ENCODE data around the gene PRDM16. TPM values are rescaled to one million over a fixed set of nuclear protein-coding genes. Genes with fewer than 3 reads are reported as not detected.

PRDM16 gene
- total RNA-seq, 1 experiment from 2014 or later, result 1.4 TPM

GRCh38 chr1:3336641-3337630 lies 267.9 kb downstream of the PRDM16 start:
- H3K4me3 ChIP-seq, result no peak overlapping the region
- H3K27ac ChIP-seq, result no peak overlapping the region
- no peak for DNase-seq
- no peaks in the 10 kb centered on the region for H3K36me3 ChIP-seq
- H3K9me3 ChIP-seq (replicated peaks), result no peaks in the 10 kb centered on the region
- no peaks in the 10 kb centered on the region for H3K27me3 ChIP-seq
- H3K4me1 ChIP-seq, result no peaks in the 10 kb centered on the region

- Histone ChIP-seq H3K4me3 (no peak overlapping the region), H3K36me3 (no peaks in the 10 kb centered on the region), H3K4me1 (no peaks in the 10 kb centered on the region), H3K27ac (no peak overlapping the region), H3K9me3 (replicated peaks) (peaks cover 3% of the 10 kb centered on the region), H3K27me3 (no peaks in the 10 kb centered on the region)
- no peak for DNase-seq
Observed at GRCh38 chr1:3337798-3338724, 269.1 kb downstream of the PRDM16 start.

- H3K27me3 ChIP-seq, result no peaks in the 10 kb centered on the region
- H3K9me3 ChIP-seq (replicated peaks), result peaks cover 8% of the 10 kb centered on the region
- H3K27ac ChIP-seq, result no peak overlapping the region
- H3K36me3 ChIP-seq, result no peaks in the 10 kb centered on the region
- no peaks in the 10 kb centered on the region for H3K4me1 ChIP-seq
- H3K4me3 ChIP-seq, result no peak overlapping the region
- no peak for DNase-seq
Observed at GRCh38 chr1:3338725-3339070, 269.7 kb downstream of the PRDM16 start.

GRCh38 chr1:3339856-3340255 lies 270.9 kb downstream of the PRDM16 start:
- H3K9me3 ChIP-seq (replicated peaks), result peaks cover 13% of the 10 kb centered on the region

GRCh38 chr1:3340548-3341235 lies 271.7 kb downstream of the PRDM16 start:
- H3K27ac ChIP-seq, result no peak overlapping the region
- H3K36me3 ChIP-seq, result no peaks in the 10 kb centered on the region
- no peak overlapping the region for H3K4me3 ChIP-seq
- peaks cover 13% of the 10 kb centered on the region for H3K9me3 ChIP-seq (replicated peaks)
- DNase-seq, result no peak
- no peaks in the 10 kb centered on the region for H3K4me1 ChIP-seq
- H3K27me3 ChIP-seq, result no peaks in the 10 kb centered on the region

More at GRCh38 chr1:3339856-3340255, 270.9 kb downstream of the PRDM16 start:
- Histone ChIP-seq H3K4me1 (no peaks in the 10 kb centered on the region), H3K27ac (no peak overlapping the region), H3K36me3 (no peaks in the 10 kb centered on the region), H3K4me3 (no peak overlapping the region), H3K27me3 (no peaks in the 10 kb centered on the region)
- DNase-seq, result no peak

GRCh38 chr1:3341236-3341994 lies 272.4 kb downstream of the PRDM16 start:
- no peak overlapping the region for H3K4me3 ChIP-seq
- H3K36me3 ChIP-seq, result no peaks in the 10 kb centered on the region
- H3K9me3 ChIP-seq (replicated peaks), result peaks cover 13% of the 10 kb centered on the region
- H3K27me3 ChIP-seq, result no peaks in the 10 kb centered on the region
- H3K27ac ChIP-seq, result no peak overlapping the region
- DNase-seq, result no peak
- H3K4me1 ChIP-seq, result no peaks in the 10 kb centered on the region

- Histone ChIP-seq H3K4me1 (peaks cover 13% of the 10 kb centered on the region), H3K27me3 (no peaks in the 10 kb centered on the region), H3K4me3 (no peak overlapping the region), H3K9me3 (replicated peaks) (peaks cover 13% of the 10 kb centered on the region), H3K27ac (no peak overlapping the region), H3K36me3 (no peaks in the 10 kb centered on the region)
- DNase-seq, result no peak
Observed at GRCh38 chr1:3342960-3343359, 274.0 kb downstream of the PRDM16 start.

GRCh38 chr1:3344395-3344794 lies 275.4 kb downstream of the PRDM16 start:
- Histone ChIP-seq H3K9me3 (replicated peaks) (peaks cover 13% of the 10 kb centered on the region), H3K27ac (no peak overlapping the region), H3K4me3 (no peak overlapping the region), H3K4me1 (peaks cover 17% of the 10 kb centered on the region), H3K36me3 (no peaks in the 10 kb centered on the region), H3K27me3 (no peaks in the 10 kb centered on the region)
- DNase-seq, result no peak

- Histone ChIP-seq H3K36me3 (no peaks in the 10 kb centered on the region), H3K9me3 (replicated peaks) (peaks cover 13% of the 10 kb centered on the region), H3K4me3 (no peak overlapping the region), H3K27me3 (0 out of 2 replicates have a peak, but pooled peaks cover 5% of the 10 kb centered on the region), H3K27ac (no peak overlapping the region), H3K4me1 (peaks cover 17% of the 10 kb centered on the region)
- no peak for DNase-seq
Observed at GRCh38 chr1:3345792-3346191, 276.8 kb downstream of the PRDM16 start.

GRCh38 chr1:3346478-3346877 lies 277.5 kb downstream of the PRDM16 start:
- peaks cover 13% of the 10 kb centered on the region for H3K9me3 ChIP-seq (replicated peaks)
- no peak for DNase-seq
- H3K36me3 ChIP-seq, result no peaks in the 10 kb centered on the region
- no peak overlapping the region for H3K4me3 ChIP-seq
- peaks cover 17% of the 10 kb centered on the region for H3K4me1 ChIP-seq
- H3K27ac ChIP-seq, result no peak overlapping the region
- H3K27me3 ChIP-seq, result 0 out of 2 replicates have a peak, but pooled peaks cover 7% of the 10 kb centered on the region

- Histone ChIP-seq H3K9me3 (replicated peaks) (peaks cover 13% of the 10 kb centered on the region), H3K36me3 (no peaks in the 10 kb centered on the region), H3K27ac (no peak overlapping the region), H3K4me3 (no peak overlapping the region), H3K4me1 (peaks cover 17% of the 10 kb centered on the region), H3K27me3 (0 out of 2 replicates have a peak, but pooled peaks cover 7% of the 10 kb centered on the region)
- peak; percentile 80 to 90 for DNase-seq
Observed at GRCh38 chr1:3347257-3348020, 278.4 kb downstream of the PRDM16 start.

- no peaks in the 10 kb centered on the region for H3K36me3 ChIP-seq
- no peak overlapping the region for H3K27ac ChIP-seq
- H3K4me1 ChIP-seq, result peaks cover 19% of the 10 kb centered on the region
Observed at GRCh38 chr1:3348196-3348865, 279.3 kb downstream of the PRDM16 start.

More at GRCh38 chr1:3348196-3348865, 279.3 kb downstream of the PRDM16 start:
- no peak for DNase-seq
- Histone ChIP-seq H3K9me3 (replicated peaks) (peaks cover 7% of the 10 kb centered on the region; the same call in 1 of the 2 replicates), H3K4me3 (no peak overlapping the region), H3K27me3 (0 out of 2 replicates have a peak, but pooled peaks cover 7% of the 10 kb centered on the region)
